Testis (tissue), 2 donors: ENCODE measurements around the gene ZNF217.

Experiments
- POLR2A ChIP-seq: fragments of 450-650 bp; IDR thresholded peaks from one replicate; pipeline ENCODE4 v1.6.1; 2017; ENCODE audit warnings: antibody characterized with exemption, mild to moderate bottlenecking, moderate library complexity
- TF ChIP-seq, protein P1 (sequence below), 3 experiments: fragments of 450-650 bp in 2 of 3; fragments of 200-600 bp in 1 of 3; sonication (generic) in 1 of 3; IDR thresholded peaks; one replicate each; pipeline ENCODE4 v1.5.1; 2016 to 2019; ENCODE audit warnings: antibody characterized with exemption in 3 of 3, mild to moderate bottlenecking in 2 of 3, moderate library complexity in 1 of 3

DNA sequence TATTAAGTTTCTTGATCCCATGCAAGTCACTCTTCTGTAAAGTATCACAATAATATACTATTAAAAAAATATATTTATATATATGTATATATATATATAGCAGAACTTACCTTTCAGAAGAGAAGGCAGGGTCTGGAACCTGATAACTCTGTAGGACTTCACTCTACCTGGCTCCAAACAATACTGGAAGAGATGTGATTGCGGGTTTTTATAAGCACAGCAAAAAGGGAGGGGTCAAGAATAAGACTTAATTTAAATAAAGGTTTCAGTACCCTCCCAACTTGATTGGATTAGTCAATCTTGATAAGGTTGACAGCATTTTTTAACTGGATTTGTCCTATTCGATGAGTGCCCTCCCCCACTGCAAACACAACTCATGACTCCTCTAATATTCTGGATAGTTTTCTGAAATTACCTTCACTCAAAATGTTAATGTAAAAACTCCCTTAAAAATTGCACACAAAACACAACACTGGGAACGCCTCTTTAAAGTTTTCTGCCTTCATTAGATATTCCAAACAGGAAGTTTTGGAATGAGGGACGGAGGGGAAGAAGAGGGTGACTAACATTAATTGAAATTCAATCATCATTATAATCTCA is 4.0 kb upstream of the ZNF217 start:
- TF ChIP-seq POLR2A: no peak
- TF ChIP-seq, protein P1, sequence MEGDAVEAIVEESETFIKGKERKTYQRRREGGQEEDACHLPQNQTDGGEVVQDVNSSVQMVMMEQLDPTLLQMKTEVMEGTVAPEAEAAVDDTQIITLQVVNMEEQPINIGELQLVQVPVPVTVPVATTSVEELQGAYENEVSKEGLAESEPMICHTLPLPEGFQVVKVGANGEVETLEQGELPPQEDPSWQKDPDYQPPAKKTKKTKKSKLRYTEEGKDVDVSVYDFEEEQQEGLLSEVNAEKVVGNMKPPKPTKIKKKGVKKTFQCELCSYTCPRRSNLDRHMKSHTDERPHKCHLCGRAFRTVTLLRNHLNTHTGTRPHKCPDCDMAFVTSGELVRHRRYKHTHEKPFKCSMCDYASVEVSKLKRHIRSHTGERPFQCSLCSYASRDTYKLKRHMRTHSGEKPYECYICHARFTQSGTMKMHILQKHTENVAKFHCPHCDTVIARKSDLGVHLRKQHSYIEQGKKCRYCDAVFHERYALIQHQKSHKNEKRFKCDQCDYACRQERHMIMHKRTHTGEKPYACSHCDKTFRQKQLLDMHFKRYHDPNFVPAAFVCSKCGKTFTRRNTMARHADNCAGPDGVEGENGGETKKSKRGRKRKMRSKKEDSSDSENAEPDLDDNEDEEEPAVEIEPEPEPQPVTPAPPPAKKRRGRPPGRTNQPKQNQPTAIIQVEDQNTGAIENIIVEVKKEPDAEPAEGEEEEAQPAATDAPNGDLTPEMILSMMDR (IDR thresholded peaks at IDR 0.05): no peak
